ENCODE measurements around the gene RAB7B. TPM values are rescaled to one million over a fixed set of nuclear protein-coding genes. Genes with fewer than 3 reads are reported as not detected.

RAB7B gene
- total RNA-seq, 2 donors from 2014 or later, result 0.34 to 2.3 TPM

- ATAC-seq (no peak), DNase-seq (no peak)
- intact Hi-C loops (cut with DNase I, micrococcal nuclease), result no loop called here
These were observed 60.5 kb downstream of the RAB7B start for GRCh38 chr1:205942631-205943159.

GRCh38 chr1:205940710-205941109 is 62.5 kb downstream of the RAB7B start:
- intact Hi-C loops (cut with DNase I, micrococcal nuclease), result no loop called here
- no peak for ATAC-seq
- no peak for DNase-seq

- no peak for ATAC-seq
- intact Hi-C loops (cut with DNase I, micrococcal nuclease), result no loop called here
- no peak for DNase-seq
These were observed 63.4 kb downstream of the RAB7B start for GRCh38 chr1:205939690-205940330.

GRCh38 chr1:205938682-205939081 is 64.5 kb downstream of the RAB7B start:
- no peak for DNase-seq
- intact Hi-C loops (cut with DNase I, micrococcal nuclease), result no loop called here
- no peak for ATAC-seq

- no peak for DNase-seq
- intact Hi-C loops (cut with DNase I, micrococcal nuclease), result no loop called here
- no peak for ATAC-seq
These were observed 66.2 kb downstream of the RAB7B start for GRCh38 chr1:205936846-205937586.

GRCh38 chr1:205936311-205936710 is 66.9 kb downstream of the RAB7B start:
- ATAC-seq (no peak), DNase-seq (no peak)
- intact Hi-C loops (cut with DNase I, micrococcal nuclease), result no loop called here

- ATAC-seq (no peak), DNase-seq (no peak)
- intact Hi-C loops (cut with DNase I, micrococcal nuclease), result no loop called here
These were observed 67.3 kb downstream of the RAB7B start for GRCh38 chr1:205935869-205936268.

GRCh38 chr1:205934788-205935187 is 68.4 kb downstream of the RAB7B start:
- DNase-seq, result no peak
- ATAC-seq, result no peak
- intact Hi-C loops (cut with DNase I, micrococcal nuclease), result no loop called here

- ATAC-seq, result no peak
- intact Hi-C loops (cut with DNase I, micrococcal nuclease), result no loop called here
- DNase-seq, result no peak
These were observed 69.2 kb downstream of the RAB7B start for GRCh38 chr1:205933671-205934618.

- DNase-seq (no peak), ATAC-seq (no peak)
- intact Hi-C loops (cut with DNase I, micrococcal nuclease), result no loop called here
These were observed 70.4 kb downstream of the RAB7B start for GRCh38 chr1:205932776-205933175.

GRCh38 chr1:205930799-205931281 is 72.4 kb downstream of the RAB7B start:
- ATAC-seq, result no peak
- intact Hi-C loops (cut with DNase I, micrococcal nuclease), result no loop called here
- DNase-seq, result no peak

- intact Hi-C loops (cut with DNase I, micrococcal nuclease), result no loop called here
- DNase-seq, result no peak
- ATAC-seq, result no peak
These were observed 73.0 kb downstream of the RAB7B start for GRCh38 chr1:205930195-205930577.

GRCh38 chr1:205929496-205930194 is 73.5 kb downstream of the RAB7B start:
- DNase-seq (no peak), ATAC-seq (no peak)
- intact Hi-C loops (cut with DNase I, micrococcal nuclease), result no loop called here

- DNase-seq (no peak), ATAC-seq (no peak)
- intact Hi-C loops (cut with DNase I, micrococcal nuclease), result no loop called here
These were observed 74.9 kb downstream of the RAB7B start for GRCh38 chr1:205928317-205928716.

GRCh38 chr1:205927676-205928075 is 75.5 kb downstream of the RAB7B start:
- ATAC-seq (no peak), DNase-seq (no peak)
- intact Hi-C loops (cut with DNase I, micrococcal nuclease), result no loop called here

- no peak for ATAC-seq
- no peak for DNase-seq
- intact Hi-C loops (cut with DNase I, micrococcal nuclease), result no loop called here
These were observed 75.9 kb downstream of the RAB7B start for GRCh38 chr1:205927247-205927646.

All from left colon (tissue), 2 donors.